ENCODE results near the gene RUNX1. TPM values are rescaled to one million over a fixed set of nuclear protein-coding genes. Genes with fewer than 3 reads are reported as not detected.
A peak's percentile ranks its signal among the peaks of the same experiment; 100 is the strongest.

RUNX1 gene
- total and polyA plus RNA-seq, 7 experiments from 2014 or later = 27.9 to 154 (median 85.1) TPM

DNA sequence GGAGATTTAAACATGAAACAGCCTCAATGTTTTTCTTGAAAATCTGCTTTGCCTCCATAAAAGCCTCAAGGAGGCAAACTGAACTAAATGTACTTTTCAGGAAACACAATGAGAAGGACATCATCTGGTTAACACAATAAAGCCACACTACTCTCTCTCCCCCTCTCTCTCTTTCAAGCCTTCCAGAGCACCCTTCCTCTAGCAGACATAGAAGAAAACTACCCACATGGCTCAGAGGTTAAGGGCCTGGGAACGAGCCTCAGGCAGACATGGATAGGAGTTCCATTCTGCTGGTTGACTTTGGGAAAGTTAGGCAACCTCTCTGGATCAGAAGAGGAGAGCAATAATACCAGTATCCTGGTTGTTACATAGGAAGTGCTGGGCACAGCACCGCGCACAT lies 42.9 kb downstream of the RUNX1 start:
- intact Hi-C loops (cut with micrococcal nuclease) = no loop called here
- CTCF ChIA-PET = no interaction called here
- H3K36me3 Mint-ChIP-seq = peaks cover 10 to 56% (median 29%) of the 10 kb centered on the region in 5 donors

DNA sequence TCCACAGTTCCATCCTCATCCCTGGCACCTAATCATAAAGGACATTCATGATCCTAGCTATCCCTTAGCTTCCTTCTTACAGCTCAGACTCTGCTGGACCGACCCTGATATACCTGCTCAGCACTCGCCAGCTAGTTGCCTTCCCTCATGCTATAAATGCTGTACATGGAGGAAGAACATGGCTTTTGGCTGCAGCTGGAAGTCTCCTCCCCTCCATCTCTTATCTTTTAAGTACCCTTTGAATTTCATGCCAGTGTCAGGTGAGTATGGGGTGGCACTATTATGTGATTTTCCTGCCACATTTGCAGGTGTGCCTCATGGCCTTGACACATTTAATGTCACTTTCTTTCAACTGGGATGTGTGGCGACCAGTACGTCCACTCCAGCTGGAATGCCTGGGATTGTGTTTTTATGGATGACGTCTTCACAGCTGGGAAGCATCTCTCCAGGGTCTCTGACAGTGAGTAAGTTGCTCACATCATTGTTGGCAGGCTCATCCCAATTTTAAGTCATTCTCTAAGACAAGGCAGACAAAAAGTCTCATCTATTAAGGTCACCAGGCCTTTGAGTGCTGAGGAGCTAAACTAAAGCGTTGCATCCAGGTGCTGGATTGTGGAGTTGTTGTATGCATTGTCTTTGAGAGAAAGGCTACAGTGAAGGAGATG lies 43.4 kb downstream of the RUNX1 start:
- Mint-ChIP-seq H3K4me1 (peaks cover 61 to 99% (median 98%) of the 10 kb centered on the region in 7 donors), H3K27me3 (no peaks in the 10 kb centered on the region), H3K4me3 (peak overlapping the region in 9 of 10 donors; percentile 0 to 71 (median 48)), H3K27ac (peak overlapping the region in 8 of 9 donors; percentile 4 to 84 (median 74)), H3K36me3 (peaks cover 10 to 55% (median 29%) of the 10 kb centered on the region in 5 donors), H3K9me3 (no peaks in the 10 kb centered on the region)
- no peak overlapping the region for H3K4me3 ChIP-seq (ENCODE audit: low read length)
- peaks cover 35 to 55% of the 10 kb centered on the region in 2 donors for H3K4me1 ChIP-seq (ENCODE audit: control insufficient read depth in 2 of 2, insufficient read depth in 2 of 2, low read length in 2 of 2)
- no peaks in the 10 kb centered on the region for H3K9me3 ChIP-seq (ENCODE audit: control insufficient read depth in 2 of 3, low read length in 3 of 3)
- H3K36me3 ChIP-seq (ENCODE audit: control insufficient read depth in 2 of 3, insufficient read depth in 3 of 3, low read length in 3 of 3) = peaks cover 0 to 13% (median 4%) of the 10 kb centered on the region in 3 experiments
- CTCF ChIA-PET = no interaction called here
- ATAC-seq (no peak), DNase-seq (no peak)
- H3K27ac ChIP-seq (ENCODE audit: low read depth, low read length) = no peak overlapping the region
- POLR2A ChIA-PET = interaction anchor here (0.6 to 1.3 kb wide), 4 partner anchors 16 to 153 kb away, joined by 3 to 8 read pairs (median 4); no protein-coding TSS in a partner anchor
- no peaks in the 10 kb centered on the region for H3K27me3 ChIP-seq (ENCODE audit: control insufficient read depth in 2 of 2, insufficient read depth in 2 of 2, low read length in 2 of 2)
- intact Hi-C loops (cut with micrococcal nuclease) = loop anchor here in 1 of 2 donors (2.0 kb wide), 1 partner anchor 15 kb away; no protein-coding TSS in a partner anchor

More for the DNA sequence above, 42.9 kb downstream of the RUNX1 start:
- Histone ChIP-seq H3K27ac (ENCODE audit: low read depth, low read length) (no peak overlapping the region), H3K9me3 (ENCODE audit: control insufficient read depth in 2 of 3, low read length in 3 of 3) (no peaks in the 10 kb centered on the region), H3K36me3 (ENCODE audit: control insufficient read depth in 2 of 3, insufficient read depth in 3 of 3, low read length in 3 of 3) (peaks cover 0 to 13% (median 4%) of the 10 kb centered on the region in 3 experiments), H3K27me3 (ENCODE audit: control insufficient read depth in 2 of 2, insufficient read depth in 2 of 2, low read length in 2 of 2) (no peaks in the 10 kb centered on the region), H3K4me1 (ENCODE audit: control insufficient read depth in 2 of 2, insufficient read depth in 2 of 2, low read length in 2 of 2) (peaks cover 35 to 58% of the 10 kb centered on the region in 2 donors), H3K4me3 (ENCODE audit: low read length) (no peak overlapping the region)
- H3K9me3 Mint-ChIP-seq = no peaks in the 10 kb centered on the region
- peaks cover 61 to 99% (median 98%) of the 10 kb centered on the region in 7 donors for H3K4me1 Mint-ChIP-seq
- H3K27ac Mint-ChIP-seq = peak overlapping the region in 7 of 9 donors; percentile 54 to 84 (median 70)
- peak overlapping the region in 8 of 10 donors; percentile 0 to 71 (median 40) for H3K4me3 Mint-ChIP-seq
- DNase-seq (no peak), ATAC-seq (no peak)
- POLR2A ChIA-PET = interaction anchor here (0.9 to 1.3 kb wide), 3 partner anchors 16 to 44 kb away, joined by 4 to 8 read pairs (median 4); no protein-coding TSS in a partner anchor
- H3K27me3 Mint-ChIP-seq = no peaks in the 10 kb centered on the region

DNA sequence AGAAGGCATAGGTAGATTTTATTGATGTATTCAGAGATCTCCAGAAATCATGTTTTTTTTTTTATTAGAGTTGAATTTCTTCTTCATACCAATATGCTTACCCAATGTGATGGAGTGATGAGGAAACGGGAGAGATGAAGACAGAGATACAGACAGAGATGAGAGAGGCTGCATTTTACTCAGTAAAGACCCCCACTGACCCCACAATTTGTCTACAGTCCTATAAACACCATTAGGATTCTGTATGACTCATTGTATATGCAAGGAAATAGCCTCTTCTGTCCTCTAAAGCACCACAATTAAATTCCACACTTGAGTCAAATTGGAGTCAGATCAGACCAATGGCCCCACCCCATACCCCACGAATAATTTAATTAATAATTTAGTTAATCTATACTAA lies 44.0 kb downstream of the RUNX1 start:
- no peaks in the 10 kb centered on the region for H3K9me3 ChIP-seq (ENCODE audit: control insufficient read depth in 2 of 3, low read length in 3 of 3)
- CTCF ChIA-PET = no interaction called here
- POLR2A ChIA-PET = interaction anchor here (0.6 to 1.3 kb wide), 5 partner anchors 17 to 152 kb away, joined by 3 to 8 read pairs (median 3); no protein-coding TSS in a partner anchor
- intact Hi-C loops (cut with micrococcal nuclease) = loop anchor here in 1 of 2 donors (2.0 kb wide), 1 partner anchor 14 kb away; no protein-coding TSS in a partner anchor
- Mint-ChIP-seq H3K4me3 (peak overlapping the region in 7 of 10 donors; percentile 9 to 66 (median 25)), H3K27ac (peak overlapping the region in 7 of 9 donors; percentile 4 to 84 (median 66)), H3K36me3 (peaks cover 10 to 50% (median 29%) of the 10 kb centered on the region in 5 donors), H3K9me3 (no peaks in the 10 kb centered on the region), H3K27me3 (no peaks in the 10 kb centered on the region), H3K4me1 (peaks cover 57 to 99% (median 97%) of the 10 kb centered on the region in 7 donors)
- peaks cover 0 to 13% (median 4%) of the 10 kb centered on the region in 3 experiments for H3K36me3 ChIP-seq (ENCODE audit: control insufficient read depth in 2 of 3, insufficient read depth in 3 of 3, low read length in 3 of 3)
- DNase-seq (no peak), ATAC-seq (no peak)
- peaks cover 35 to 53% of the 10 kb centered on the region in 2 donors for H3K4me1 ChIP-seq (ENCODE audit: control insufficient read depth in 2 of 2, insufficient read depth in 2 of 2, low read length in 2 of 2)
- no peaks in the 10 kb centered on the region for H3K27me3 ChIP-seq (ENCODE audit: control insufficient read depth in 2 of 2, insufficient read depth in 2 of 2, low read length in 2 of 2)
- no peak overlapping the region for H3K27ac ChIP-seq (ENCODE audit: low read depth, low read length)
- no peak overlapping the region for H3K4me3 ChIP-seq (ENCODE audit: low read length)

GRCh38 chr21:35004314-35004713 lies 44.8 kb downstream of the RUNX1 start:
- no peaks in the 10 kb centered on the region for H3K27me3 Mint-ChIP-seq
- DNase-seq (no peak), ATAC-seq (no peak)
- peak overlapping the region in 4 of 9 donors; percentile 4 to 82 (median 57) for H3K27ac Mint-ChIP-seq
- H3K9me3 ChIP-seq (ENCODE audit: control insufficient read depth in 2 of 3, low read length in 3 of 3) = no peaks in the 10 kb centered on the region
- peak overlapping the region in 3 of 10 donors; percentile 9 to 66 (median 36) for H3K4me3 Mint-ChIP-seq
- peaks cover 64 to 99% (median 97%) of the 10 kb centered on the region in 7 donors for H3K4me1 Mint-ChIP-seq
- no peak overlapping the region for H3K4me3 ChIP-seq (ENCODE audit: low read length)
- CTCF ChIA-PET = interaction anchor here (1.0 kb wide), 1 partner anchor 11 kb away, joined by 4 read pairs; no protein-coding TSS in a partner anchor
- no peaks in the 10 kb centered on the region for H3K27me3 ChIP-seq (ENCODE audit: control insufficient read depth in 2 of 2, insufficient read depth in 2 of 2, low read length in 2 of 2)
- peaks cover 10 to 47% (median 35%) of the 10 kb centered on the region in 5 donors for H3K36me3 Mint-ChIP-seq
- H3K27ac ChIP-seq (ENCODE audit: low read depth, low read length) = no peak overlapping the region
- H3K36me3 ChIP-seq (ENCODE audit: control insufficient read depth in 2 of 3, insufficient read depth in 3 of 3, low read length in 3 of 3) = peaks cover 0 to 13% (median 4%) of the 10 kb centered on the region in 3 experiments
- H3K9me3 Mint-ChIP-seq = no peaks in the 10 kb centered on the region
- POLR2A ChIA-PET = interaction anchor here (1.0 to 1.7 kb wide), 4 partner anchors 14 to 70 kb away, joined by 3 to 5 read pairs (median 4); no protein-coding TSS in a partner anchor
- H3K4me1 ChIP-seq (ENCODE audit: control insufficient read depth in 2 of 2, insufficient read depth in 2 of 2, low read length in 2 of 2) = peaks cover 35 to 59% of the 10 kb centered on the region in 2 donors
- intact Hi-C loops (cut with micrococcal nuclease) = loop anchor here in 1 of 2 donors (2.0 kb wide), 1 partner anchor 14 kb away; no protein-coding TSS in a partner anchor

DNA sequence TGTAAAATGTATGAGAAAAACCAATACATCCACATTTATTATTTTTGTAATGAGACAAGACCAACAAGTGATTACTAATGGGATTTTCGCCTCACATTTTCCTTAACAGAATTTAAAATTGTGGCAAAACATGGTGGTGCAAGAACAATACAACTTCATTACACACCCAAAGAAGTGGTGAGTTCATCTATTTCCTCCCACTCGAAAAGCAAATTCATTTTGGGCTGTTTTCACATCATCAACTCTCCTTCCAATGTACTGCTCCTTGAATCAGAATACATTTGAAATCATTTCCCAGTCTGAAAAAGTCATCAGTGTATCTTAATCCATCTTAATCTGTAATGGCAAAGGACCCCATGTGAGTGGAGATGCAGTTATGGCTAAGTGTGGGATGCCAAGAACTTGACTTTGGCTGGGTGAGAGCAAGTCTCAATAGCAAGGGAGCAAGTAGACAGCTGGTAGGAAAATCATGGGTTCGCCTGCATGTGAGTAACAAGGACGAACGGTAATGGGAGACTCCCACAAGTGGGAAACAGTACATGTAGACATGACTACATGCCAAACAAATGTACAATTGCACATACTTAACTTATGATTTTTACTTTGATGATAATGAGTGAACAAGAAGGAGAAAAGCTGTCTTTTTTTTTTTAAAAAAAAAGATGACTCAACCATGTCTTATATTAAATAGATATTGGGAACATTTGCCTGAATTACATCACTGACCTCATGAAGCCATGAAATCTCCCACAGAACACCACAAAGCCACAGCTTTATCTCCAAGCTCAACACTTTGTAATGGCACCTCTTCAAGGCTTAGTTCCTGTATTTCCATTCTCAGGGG lies 46.0 kb downstream of the RUNX1 start:
- H3K4me3 ChIP-seq (ENCODE audit: low read length) = no peak overlapping the region
- peaks cover 5 to 40% (median 25%) of the 10 kb centered on the region in 5 donors for H3K36me3 Mint-ChIP-seq
- no peak for DNase-seq
- peaks cover 0 to 11% (median 4%) of the 10 kb centered on the region in 3 experiments for H3K36me3 ChIP-seq (ENCODE audit: control insufficient read depth in 2 of 3, insufficient read depth in 3 of 3, low read length in 3 of 3)
- peak overlapping the region in 5 of 9 donors; percentile 50 to 86 (median 59) for H3K27ac Mint-ChIP-seq
- no peaks in the 10 kb centered on the region for H3K27me3 Mint-ChIP-seq
- H3K27ac ChIP-seq (ENCODE audit: low read depth, low read length) = no peak overlapping the region
- H3K9me3 ChIP-seq (ENCODE audit: control insufficient read depth in 2 of 3, low read length in 3 of 3) = no peaks in the 10 kb centered on the region
- no peaks in the 10 kb centered on the region for H3K9me3 Mint-ChIP-seq
- no peak for ATAC-seq
- intact Hi-C loops (cut with micrococcal nuclease) = no loop called here
- ChIA-PET POLR2A (interaction anchor here (1.0 to 1.7 kb wide), 3 partner anchors 14 to 23 kb away, joined by 4 to 5 read pairs (median 5); no protein-coding TSS in a partner anchor), CTCF (interaction anchor here (0.6 to 1.0 kb wide), 3 partner anchors 12 to 172 kb away, joined by 3 to 4 read pairs (median 4); no protein-coding TSS in a partner anchor)
- H3K27me3 ChIP-seq (ENCODE audit: control insufficient read depth in 2 of 2, insufficient read depth in 2 of 2, low read length in 2 of 2) = no peaks in the 10 kb centered on the region
- peak overlapping the region in 4 of 10 donors; percentile 11 to 44 (median 18) for H3K4me3 Mint-ChIP-seq
- peaks cover 72 to 99% (median 97%) of the 10 kb centered on the region in 7 donors for H3K4me1 Mint-ChIP-seq
- peaks cover 28 to 56% of the 10 kb centered on the region in 2 donors for H3K4me1 ChIP-seq (ENCODE audit: control insufficient read depth in 2 of 2, insufficient read depth in 2 of 2, low read length in 2 of 2)

Measured in naive thymus-derived CD4-positive, alpha-beta T cell (primary cell).